ENCODE data around the gene NRG2.

NRG2 gene

GRCh38 chr5:139908749-139909148 lies 134.3 kb downstream of the NRG2 start (continued):
- TF ChIP-seq, protein P1, sequence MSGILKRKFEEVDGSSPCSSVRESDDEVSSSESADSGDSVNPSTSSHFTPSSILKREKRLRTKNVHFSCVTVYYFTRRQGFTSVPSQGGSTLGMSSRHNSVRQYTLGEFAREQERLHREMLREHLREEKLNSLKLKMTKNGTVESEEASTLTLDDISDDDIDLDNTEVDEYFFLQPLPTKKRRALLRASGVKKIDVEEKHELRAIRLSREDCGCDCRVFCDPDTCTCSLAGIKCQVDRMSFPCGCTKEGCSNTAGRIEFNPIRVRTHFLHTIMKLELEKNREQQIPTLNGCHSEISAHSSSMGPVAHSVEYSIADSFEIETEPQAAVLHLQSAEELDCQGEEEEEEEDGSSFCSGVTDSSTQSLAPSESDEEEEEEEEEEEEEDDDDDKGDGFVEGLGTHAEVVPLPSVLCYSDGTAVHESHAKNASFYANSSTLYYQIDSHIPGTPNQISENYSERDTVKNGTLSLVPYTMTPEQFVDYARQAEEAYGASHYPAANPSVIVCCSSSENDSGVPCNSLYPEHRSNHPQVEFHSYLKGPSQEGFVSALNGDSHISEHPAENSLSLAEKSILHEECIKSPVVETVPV (CRISPR knock-in tag; IDR thresholded peaks at IDR 0.05): no peak
- TF ChIP-seq ARNTL (CRISPR knock-in tag; IDR thresholded peaks at IDR 0.05; ENCODE audit: borderline replicate concordance, low read depth): no peak

GRCh38 chr5:139906661-139907060 lies 136.4 kb downstream of the NRG2 start:
- no peak for ATAC-seq
- TF ChIP-seq ZFP3 (CRISPR knock-in tag; IDR thresholded peaks at IDR 0.05): peak; percentile 79
- no peak for TF ChIP-seq SNAI2 (CRISPR knock-in tag; IDR thresholded peaks at IDR 0.05)

DNA sequence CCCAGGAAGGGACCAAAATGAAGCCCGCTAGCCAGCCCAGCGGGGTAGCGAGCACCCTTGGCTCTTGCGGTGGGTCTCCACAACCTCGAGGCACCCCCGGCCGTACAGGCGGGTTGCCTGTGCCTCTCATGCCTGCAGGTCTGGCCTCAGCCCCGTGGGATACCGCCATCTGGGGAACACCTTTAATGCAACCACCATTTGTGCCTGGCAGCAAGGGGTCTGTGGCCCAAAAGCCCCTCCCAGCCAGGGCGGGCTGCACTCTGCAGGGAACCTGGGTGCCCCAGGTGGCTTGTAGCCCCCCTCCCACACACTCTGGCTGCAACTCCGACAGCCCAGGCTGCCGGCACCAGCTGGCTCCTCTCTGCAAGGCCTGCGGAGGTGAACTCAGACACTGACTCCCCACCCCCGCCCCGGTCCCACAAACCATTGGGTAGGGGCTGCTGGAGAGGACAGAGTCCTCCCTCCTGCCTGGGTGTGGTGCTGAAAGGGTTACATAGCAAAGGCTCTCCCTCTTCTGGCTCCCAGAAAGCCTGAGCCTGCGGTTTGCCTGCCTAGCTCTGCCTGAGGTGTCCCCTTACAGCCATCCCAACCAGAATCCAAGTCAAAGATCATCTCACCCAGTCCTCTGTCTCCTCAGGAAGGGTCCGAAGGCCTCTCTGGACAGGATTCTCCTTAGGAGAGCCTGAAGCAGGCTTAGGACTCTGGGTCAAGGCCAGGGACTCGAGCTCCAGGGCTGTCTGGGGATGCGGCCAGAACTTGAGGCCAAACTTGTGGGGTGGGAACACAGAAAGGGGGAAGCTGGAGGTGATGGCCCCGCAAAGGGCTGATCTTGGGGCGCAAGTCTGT lies 138.1 kb downstream of the NRG2 start:
- ATAC-seq: peak; percentile 47

DNA sequence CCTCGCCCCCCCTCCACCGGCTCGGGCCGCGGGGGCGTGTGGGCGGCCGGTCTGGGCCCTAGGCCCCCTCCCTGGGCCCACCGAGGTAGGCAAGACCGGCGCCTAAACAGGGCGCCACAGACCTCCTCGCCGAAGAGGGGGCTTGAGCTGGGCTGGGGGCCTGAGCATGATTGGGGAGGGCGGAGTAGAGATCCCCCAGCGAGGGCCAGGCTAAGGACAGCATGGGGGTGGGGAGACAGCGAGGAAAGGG lies 138.6 kb downstream of the NRG2 start:
- ATAC-seq: no peak; the same call in 2 of the 3 replicates
- TF ChIP-seq, protein P2, sequence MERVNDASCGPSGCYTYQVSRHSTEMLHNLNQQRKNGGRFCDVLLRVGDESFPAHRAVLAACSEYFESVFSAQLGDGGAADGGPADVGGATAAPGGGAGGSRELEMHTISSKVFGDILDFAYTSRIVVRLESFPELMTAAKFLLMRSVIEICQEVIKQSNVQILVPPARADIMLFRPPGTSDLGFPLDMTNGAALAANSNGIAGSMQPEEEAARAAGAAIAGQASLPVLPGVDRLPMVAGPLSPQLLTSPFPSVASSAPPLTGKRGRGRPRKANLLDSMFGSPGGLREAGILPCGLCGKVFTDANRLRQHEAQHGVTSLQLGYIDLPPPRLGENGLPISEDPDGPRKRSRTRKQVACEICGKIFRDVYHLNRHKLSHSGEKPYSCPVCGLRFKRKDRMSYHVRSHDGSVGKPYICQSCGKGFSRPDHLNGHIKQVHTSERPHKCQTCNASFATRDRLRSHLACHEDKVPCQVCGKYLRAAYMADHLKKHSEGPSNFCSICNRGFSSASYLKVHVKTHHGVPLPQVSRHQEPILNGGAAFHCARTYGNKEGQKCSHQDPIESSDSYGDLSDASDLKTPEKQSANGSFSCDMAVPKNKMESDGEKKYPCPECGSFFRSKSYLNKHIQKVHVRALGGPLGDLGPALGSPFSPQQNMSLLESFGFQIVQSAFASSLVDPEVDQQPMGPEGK (CRISPR knock-in tag; IDR thresholded peaks at IDR 0.05; ENCODE audit: borderline replicate concordance): no peak
- no peak for TF ChIP-seq ZFP3 (CRISPR knock-in tag; IDR thresholded peaks at IDR 0.05)
- TF ChIP-seq ZC3H10 (CRISPR knock-in tag; IDR thresholded peaks at IDR 0.05): no peak
- no peak for TF ChIP-seq TOX (CRISPR knock-in tag; IDR thresholded peaks at IDR 0.05; ENCODE audit: borderline replicate concordance)
- TF ChIP-seq, protein P3, sequence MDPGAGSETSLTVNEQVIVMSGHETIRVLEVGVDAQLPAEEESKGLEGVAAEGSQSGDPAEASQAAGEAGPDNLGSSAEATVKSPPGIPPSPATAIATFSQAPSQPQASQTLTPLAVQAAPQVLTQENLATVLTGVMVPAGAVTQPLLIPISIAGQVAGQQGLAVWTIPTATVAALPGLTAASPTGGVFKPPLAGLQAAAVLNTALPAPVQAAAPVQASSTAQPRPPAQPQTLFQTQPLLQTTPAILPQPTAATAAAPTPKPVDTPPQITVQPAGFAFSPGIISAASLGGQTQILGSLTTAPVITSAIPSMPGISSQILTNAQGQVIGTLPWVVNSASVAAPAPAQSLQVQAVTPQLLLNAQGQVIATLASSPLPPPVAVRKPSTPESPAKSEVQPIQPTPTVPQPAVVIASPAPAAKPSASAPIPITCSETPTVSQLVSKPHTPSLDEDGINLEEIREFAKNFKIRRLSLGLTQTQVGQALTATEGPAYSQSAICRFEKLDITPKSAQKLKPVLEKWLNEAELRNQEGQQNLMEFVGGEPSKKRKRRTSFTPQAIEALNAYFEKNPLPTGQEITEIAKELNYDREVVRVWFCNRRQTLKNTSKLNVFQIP (CRISPR knock-in tag; IDR thresholded peaks at IDR 0.05; ENCODE audit: borderline replicate concordance, low read depth): no peak

More for the DNA sequence above, 138.1 kb downstream of the NRG2 start:
- TF ChIP-seq RARB (CRISPR knock-in tag; IDR thresholded peaks at IDR 0.05): no peak
- TF ChIP-seq TOX (CRISPR knock-in tag; IDR thresholded peaks at IDR 0.05; ENCODE audit: borderline replicate concordance): no peak
- TF ChIP-seq ZC3H10 (CRISPR knock-in tag; IDR thresholded peaks at IDR 0.05): no peak
- no peak for TF ChIP-seq ZNF8 (CRISPR knock-in tag; IDR thresholded peaks at IDR 0.05)
- TF ChIP-seq SNAI2 (CRISPR knock-in tag; IDR thresholded peaks at IDR 0.05): no peak
- no peak for TF ChIP-seq TSHZ2 (CRISPR knock-in tag; IDR thresholded peaks at IDR 0.05)
- TF ChIP-seq ZFP3 (CRISPR knock-in tag; IDR thresholded peaks at IDR 0.05): no peak
- TF ChIP-seq, protein P1 (CRISPR knock-in tag; IDR thresholded peaks at IDR 0.05): no peak
- no peak for TF ChIP-seq PPARA (CRISPR knock-in tag; IDR thresholded peaks at IDR 0.05; ENCODE audit: borderline replicate concordance)
- TF ChIP-seq, protein P3 (CRISPR knock-in tag; IDR thresholded peaks at IDR 0.05; ENCODE audit: borderline replicate concordance, low read depth): no peak
- TF ChIP-seq ZNF565 (CRISPR knock-in tag; conservative IDR thresholded peaks at IDR 0.05; ENCODE audit: low read depth): no peak
- no peak for TF ChIP-seq ZFP30 (CRISPR knock-in tag; IDR thresholded peaks at IDR 0.05)
- TF ChIP-seq GLIS3 (CRISPR knock-in tag; IDR thresholded peaks at IDR 0.05): no peak
- TF ChIP-seq ZNF70 (CRISPR knock-in tag; IDR thresholded peaks at IDR 0.05): no peak
- TF ChIP-seq CREB5 (CRISPR knock-in tag; IDR thresholded peaks at IDR 0.05; ENCODE audit: low read depth): no peak
